Activated T-helper 1 cell treated with anti-CD3 and anti-CD28 coated beads, Interleukin-2, amount 50 U/mL, for 16 hours (primary cell): ENCODE measurements around the gene AQP7.
"Not testable (repeated sequence)": the region's sequence is repeated elsewhere in the genome, so short reads cannot be mapped to it uniquely, and the experiment has no call there.

Experiments used
- DNase-seq, 2 donors: peaks; one replicate each; pipeline ENCODE4 v3.0.0-alpha.2; 2020; ENCODE audit warnings: low read depth in 1 of 2, low spot score in 1 of 2

AQP7 gene

GRCh38 chr9:33375841-33376321, 26.5 kb downstream of the AQP7 start:
- DNase-seq: no peak

DNA sequence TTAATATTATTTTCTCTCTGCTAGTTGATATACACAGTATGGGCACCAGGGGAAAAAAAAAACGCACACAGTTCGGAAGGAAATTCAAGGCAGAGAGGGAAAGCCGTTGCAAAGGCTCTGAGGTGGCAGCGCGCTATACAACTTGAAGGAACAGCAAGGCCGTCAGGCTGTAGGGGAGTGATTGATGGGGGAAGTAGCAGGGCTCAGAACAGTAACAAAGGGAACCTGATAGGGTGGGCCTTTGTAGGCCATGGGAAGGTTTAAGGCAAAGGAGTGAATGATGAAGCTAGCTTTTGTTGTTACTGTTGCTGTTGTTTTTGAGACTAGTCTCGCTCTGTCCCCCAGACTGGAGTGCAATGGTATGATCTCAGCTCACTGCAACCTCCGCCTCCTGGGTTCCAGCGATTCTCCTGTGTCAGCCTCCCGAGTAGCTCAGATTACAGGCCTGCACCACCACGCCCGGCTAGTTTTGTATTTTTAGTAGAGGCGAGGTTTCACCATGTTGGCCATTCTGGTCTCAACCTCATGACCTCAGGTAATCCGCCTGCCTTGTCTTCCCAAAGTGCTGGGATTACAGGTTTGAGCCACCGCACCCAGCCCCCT, 27.0 kb downstream of the AQP7 start:
- no peak for DNase-seq

DNA sequence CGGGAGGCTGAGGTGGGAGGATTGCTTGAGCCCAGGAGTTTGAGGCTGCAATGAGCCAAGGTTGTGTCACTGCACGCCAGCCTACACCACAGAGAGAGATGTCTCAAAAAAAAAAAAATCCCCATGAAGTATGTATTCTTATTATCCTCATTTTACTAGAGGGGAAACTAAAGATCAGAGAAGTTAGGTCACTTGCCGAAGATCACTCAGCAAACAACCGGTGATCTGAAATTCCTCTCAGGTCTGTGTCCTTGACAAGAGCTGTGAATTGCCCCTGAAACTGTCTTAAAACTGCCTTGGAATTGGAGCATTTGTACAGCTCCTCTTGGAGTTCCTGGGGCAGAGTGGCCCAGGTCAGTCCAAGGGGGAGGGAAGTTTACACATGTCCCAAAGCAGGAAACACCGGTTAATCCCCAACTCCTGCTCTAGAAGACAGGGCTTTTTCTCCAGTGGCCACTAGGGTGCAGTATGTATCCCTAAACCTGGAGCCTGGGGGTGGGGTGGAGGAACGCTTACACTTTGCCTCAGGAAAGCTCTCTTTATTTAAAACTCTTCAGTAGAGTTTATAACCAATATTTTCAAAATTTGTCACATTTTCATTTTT, 27.6 kb downstream of the AQP7 start:
- DNase-seq: peak; percentile 18 to 29

GRCh38 chr9:33374190-33374589, 28.2 kb downstream of the AQP7 start:
- DNase-seq: no peak

GRCh38 chr9:33372900-33373299, 29.5 kb downstream of the AQP7 start:
- DNase-seq: no peak

DNA sequence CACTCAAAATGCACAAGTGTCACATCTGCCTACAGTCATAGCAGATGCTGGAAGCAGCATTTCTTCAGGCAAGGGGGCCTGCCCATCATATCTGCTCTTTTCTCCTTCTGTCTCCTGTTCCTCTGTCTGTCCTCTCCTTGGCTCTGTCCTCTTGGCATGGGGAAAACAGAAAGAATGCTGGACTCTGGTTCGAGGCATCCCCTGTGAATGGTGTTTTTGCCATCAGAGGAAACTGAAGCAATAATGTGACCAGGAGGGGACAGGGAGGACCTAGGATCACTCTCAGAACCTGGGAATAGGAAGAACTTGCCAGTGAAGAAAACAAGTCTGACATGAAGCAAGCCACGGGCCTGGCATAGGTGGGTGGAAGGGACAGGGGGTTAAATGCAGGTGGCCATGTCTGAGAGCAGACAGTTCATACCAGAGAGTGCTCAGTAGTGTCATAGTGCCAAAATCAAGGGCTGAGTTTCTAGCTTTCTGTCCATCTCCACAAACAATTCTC, 35.3 kb downstream of the AQP7 start:
- DNase-seq: no peak

DNA sequence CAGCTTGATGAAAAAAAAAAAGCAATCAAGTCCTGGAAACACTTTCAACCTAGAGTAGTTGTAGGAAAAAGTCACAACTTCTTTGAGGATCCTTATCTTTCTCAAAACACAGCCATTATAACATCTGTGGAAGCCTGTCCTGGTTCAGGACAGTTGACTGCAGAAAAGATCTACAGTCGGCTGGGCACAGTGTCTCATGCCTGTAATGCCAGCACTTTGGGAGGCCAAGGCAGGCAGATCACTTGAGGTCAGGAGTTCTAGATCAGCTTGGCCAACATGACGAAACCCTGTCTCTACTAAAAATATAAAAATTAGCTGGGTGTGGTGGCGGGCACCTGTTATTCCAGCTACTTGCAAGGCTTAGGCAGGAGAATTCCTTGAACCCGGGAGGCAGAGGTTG, 37.6 kb downstream of the AQP7 start:
- DNase-seq: not testable (repeated sequence)

DNA sequence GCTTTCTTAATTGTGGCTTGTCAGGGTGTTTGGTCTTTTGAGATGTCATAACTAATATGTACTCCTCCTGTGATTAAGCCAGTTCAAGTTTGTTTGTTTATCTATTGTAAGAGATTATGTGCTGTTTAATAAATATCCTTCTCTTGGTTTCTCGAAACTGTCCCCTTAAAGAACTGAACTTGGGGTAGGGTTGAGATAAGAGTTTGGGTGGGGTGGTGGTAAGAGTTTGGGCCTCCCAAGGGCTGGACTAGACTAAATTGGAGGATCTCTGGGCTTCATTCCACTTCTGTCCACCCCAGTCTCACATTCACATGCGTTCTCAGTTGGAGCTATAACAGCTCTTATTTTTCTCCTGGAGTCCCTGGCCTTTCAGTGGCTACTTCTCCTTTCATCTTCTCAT, 38.2 kb downstream of the AQP7 start:
- no peak for DNase-seq

DNA sequence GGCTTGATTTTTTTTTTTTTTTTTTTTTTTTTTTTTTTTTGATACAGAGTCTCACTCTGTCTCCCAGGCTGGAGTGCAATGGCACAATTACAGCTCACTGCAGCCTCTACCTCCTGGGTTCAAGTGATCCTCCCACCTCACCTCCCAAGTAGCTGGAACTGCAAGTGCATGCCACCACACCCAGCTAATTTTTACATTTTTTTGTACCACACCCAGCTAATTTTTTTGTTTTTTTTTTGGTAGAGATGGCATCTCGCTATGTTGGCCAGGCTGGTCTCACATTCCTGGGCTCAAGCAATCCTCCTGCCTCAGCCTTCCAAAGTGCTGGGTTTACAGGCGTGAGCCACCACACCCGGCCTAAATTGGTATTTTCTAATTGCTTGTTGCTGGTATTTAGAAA, 43.7 kb downstream of the AQP7 start:
- DNase-seq: not testable (repeated sequence)

GRCh38 chr9:33355933-33356332, 46.4 kb downstream of the AQP7 start:
- DNase-seq: no peak

DNA sequence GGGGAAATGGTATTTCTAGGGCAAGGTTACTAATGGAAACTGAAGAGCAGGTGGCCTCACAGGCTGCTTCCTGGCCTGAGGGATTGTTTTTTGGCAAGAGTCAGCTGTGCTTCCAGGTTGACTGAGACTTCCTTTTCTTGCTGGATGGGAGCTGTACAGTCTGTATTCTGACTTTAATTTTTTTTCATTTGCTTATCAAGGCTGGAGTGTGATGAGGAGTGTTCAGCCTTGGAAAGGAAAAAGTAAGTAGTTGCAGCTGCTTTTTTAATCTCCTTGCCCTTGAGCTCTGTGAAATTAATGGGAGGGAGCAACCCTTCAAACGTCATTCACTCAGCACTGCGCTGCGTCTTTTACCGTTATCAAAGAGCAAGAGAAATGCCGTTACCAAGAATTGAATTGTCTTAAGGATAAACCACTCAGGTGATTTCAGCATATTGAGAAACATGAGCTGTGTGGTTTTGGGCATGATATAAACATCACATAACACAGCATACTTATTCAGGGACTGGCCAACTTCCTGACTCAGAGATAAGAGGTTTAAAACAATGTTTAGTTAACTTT, 47.6 kb downstream of the AQP7 start:
- no peak for DNase-seq

- no peak for DNase-seq
These were observed 50.8 kb downstream of the AQP7 start for GRCh38 chr9:33351547-33351946.

GRCh38 chr9:33350310-33350709, 52.1 kb downstream of the AQP7 start:
- DNase-seq: no peak

DNA sequence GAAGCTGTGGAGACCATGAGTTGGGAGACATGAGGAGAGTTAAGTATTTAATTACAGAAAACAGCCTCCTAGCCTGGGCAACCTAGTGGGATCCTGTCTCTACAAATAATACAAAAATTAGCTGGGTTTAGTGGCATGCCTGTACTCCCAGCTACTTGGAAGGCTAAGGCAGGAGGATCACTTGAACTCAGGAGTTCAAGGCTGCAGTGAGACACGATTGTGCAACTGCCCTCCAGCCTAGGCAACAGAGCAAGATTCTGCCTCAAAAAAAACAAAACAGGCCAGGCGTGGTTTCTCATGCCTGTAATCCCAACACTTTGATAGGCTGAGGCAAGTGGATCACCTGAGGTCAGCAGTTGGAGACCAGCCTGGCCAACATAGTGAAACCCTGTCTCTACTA, 52.6 kb downstream of the AQP7 start:
- DNase-seq: no peak

DNA sequence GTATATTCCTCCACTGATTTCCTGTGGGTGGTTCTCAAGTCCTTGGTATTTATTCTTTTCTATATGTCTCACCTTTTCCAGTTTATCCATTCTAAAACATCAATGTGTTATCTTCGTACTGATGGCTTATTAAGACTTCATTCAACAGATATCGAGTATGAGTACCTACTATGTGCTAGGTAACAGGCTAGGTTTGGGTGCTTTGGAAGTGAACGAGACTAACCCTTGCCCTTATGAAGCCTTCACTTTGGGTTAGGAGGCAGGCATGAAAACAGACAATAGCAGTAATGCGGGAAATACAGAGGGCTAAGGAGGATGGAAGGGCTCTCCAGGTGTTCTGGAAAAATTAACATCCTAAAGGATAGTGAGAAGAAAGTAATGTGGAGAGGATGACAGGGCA, 53.4 kb downstream of the AQP7 start:
- DNase-seq: no peak

DNA sequence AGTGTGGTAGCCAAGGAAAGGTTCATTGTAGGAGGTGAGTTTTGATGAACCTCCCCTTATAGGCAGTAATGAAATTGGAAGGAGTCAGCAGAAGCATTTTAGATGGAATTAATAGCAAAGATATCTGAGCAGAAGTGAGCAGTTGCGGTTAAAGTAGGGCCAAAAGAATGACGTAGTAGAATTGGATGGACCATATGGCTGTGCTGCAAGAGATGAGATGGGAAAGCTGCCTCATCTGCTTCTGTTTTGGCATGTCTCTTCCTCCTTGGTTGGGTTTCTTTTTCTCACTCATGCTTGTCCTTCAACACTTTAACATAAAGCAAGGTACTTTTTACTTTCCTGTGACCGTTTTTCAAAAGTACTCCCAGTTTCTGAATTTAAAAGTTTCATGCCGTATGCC, 55.8 kb downstream of the AQP7 start:
- no peak for DNase-seq

DNA sequence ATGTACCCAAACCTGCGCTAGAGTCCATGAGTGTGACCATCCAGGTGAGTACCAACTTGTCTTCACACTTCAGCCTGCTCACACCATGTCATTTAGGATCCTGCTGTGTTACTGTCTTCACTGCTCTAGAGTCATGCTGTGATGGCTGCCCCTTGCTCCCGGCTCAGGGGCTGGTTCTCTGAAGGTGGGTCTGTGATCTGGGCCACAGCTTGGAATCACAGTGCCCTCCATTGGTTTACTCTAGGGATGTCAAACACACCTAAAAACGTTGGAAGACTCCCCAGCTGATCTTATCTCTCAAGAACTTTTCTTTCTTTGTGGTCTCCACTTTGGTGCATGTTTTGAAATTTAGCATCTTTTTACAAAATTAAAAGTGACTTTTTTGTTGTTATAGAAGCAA, 58.2 kb downstream of the AQP7 start:
- DNase-seq: no peak

DNA sequence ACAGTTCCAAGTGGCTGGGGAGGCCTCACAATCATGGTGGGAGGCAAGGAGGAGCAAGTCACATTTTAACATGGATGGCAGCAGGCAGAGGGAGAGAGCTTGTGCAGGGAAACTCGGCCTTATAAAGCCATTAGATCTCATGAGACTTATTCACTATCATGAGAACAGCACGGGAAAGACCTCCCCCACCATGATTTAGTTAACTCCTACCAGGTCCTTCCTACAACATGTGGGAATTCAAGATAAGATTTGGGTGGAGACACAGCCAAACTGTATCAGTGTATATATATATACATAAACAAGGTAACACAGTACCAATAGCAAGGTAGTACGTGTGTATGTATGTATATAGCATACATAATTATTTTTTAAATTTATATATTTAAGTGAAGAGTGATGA, 61.2 kb downstream of the AQP7 start:
- DNase-seq: no peak

GRCh38 chr9:33340186-33340585, 62.2 kb downstream of the AQP7 start:
- no peak for DNase-seq
